ENCODE data around the gene ETV6.

The ETV6 gene

GRCh38 chr12:11836282-11837151 lies 187.0 kb downstream of the ETV6 start:
- DNase-seq: peak; percentile 70

GRCh38 chr12:11837216-11837934 lies 187.9 kb downstream of the ETV6 start:
- no peak for DNase-seq

- no peak for DNase-seq
Observed at GRCh38 chr12:11838403-11838802, 188.9 kb downstream of the ETV6 start.

GRCh38 chr12:11839091-11839641 lies 189.7 kb downstream of the ETV6 start:
- no peak for DNase-seq

- no peak for DNase-seq
Observed at GRCh38 chr12:11840366-11840765, 190.9 kb downstream of the ETV6 start.

GRCh38 chr12:11846488-11846887 lies 197.0 kb downstream of the ETV6 start:
- no peak for DNase-seq

GRCh38 chr12:11847539-11847938 lies 198.1 kb downstream of the ETV6 start:
- DNase-seq: no peak

GRCh38 chr12:11849757-11850504 lies 200.5 kb downstream of the ETV6 start:
- no peak for DNase-seq

GRCh38 chr12:11853126-11853525 lies 203.7 kb downstream of the ETV6 start:
- no peak for DNase-seq

- no peak for DNase-seq
Observed at GRCh38 chr12:11854011-11854499, 204.6 kb downstream of the ETV6 start.

- DNase-seq: no peak
Observed at GRCh38 chr12:11855983-11856374, 206.5 kb downstream of the ETV6 start.

- no peak for DNase-seq
Observed at GRCh38 chr12:11856971-11857370, 207.5 kb downstream of the ETV6 start.

- DNase-seq: no peak
Observed at GRCh38 chr12:11859705-11860425, 210.4 kb downstream of the ETV6 start.

GRCh38 chr12:11861155-11861863 lies 211.8 kb downstream of the ETV6 start:
- no peak for DNase-seq

- DNase-seq: no peak
Observed at GRCh38 chr12:11861864-11862600, 212.6 kb downstream of the ETV6 start.

GRCh38 chr12:11862798-11863197 lies 213.3 kb downstream of the ETV6 start:
- peak; percentile 50 for DNase-seq

GRCh38 chr12:11863478-11863906 lies 214.0 kb downstream of the ETV6 start:
- peak; percentile 73 for DNase-seq

GRCh38 chr12:11863988-11864387 lies 214.5 kb downstream of the ETV6 start:
- no peak for DNase-seq

GRCh38 chr12:11865824-11866223 lies 216.3 kb downstream of the ETV6 start:
- DNase-seq: no peak

- DNase-seq: no peak
Observed at GRCh38 chr12:11868027-11868426, 218.6 kb downstream of the ETV6 start.

GRCh38 chr12:11869406-11869805 lies 219.9 kb downstream of the ETV6 start:
- no peak for DNase-seq
